SK-N-SH treated with all-trans-retinoic acid at 6 μM for 48 hours (cell line): ENCODE results near the gene ELOVL6.

ENCODE experiments used
- ATAC-seq: fragments of 200-7000 bp; cut with Tn5 transposase; 3 replicates; pipeline ENCODE4 v1.9.1; 2020; ENCODE audit warnings: mild to moderate bottlenecking, moderate library complexity
- ARNTL ChIP-seq: fragments of 450-650 bp; formaldehyde crosslinking; IDR thresholded peaks from 2 replicates; pipeline ENCODE4 v1.5.0; 2020; ENCODE audit warnings: low read depth, mild to moderate bottlenecking, moderate library complexity, borderline replicate concordance
- BACH2 ChIP-seq: fragments of 250-450 bp; sonication (Bioruptor Pico); IDR thresholded peaks from 2 replicates; pipeline ENCODE4 v1.9.0; 2021; ENCODE audit warnings: mild to moderate bottlenecking, borderline replicate concordance
- CSDC2 ChIP-seq: fragments of 250-450 bp; sonication (Bioruptor Pico); IDR thresholded peaks from 2 replicates; pipeline ENCODE4 v1.5.0; 2020; ENCODE audit warnings: mild to moderate bottlenecking, moderate library complexity
- ESRRG ChIP-seq: fragments of 250-450 bp; sonication (Bioruptor Pico); IDR thresholded peaks from 2 replicates; pipeline ENCODE4 v1.6.1; 2021; ENCODE audit warnings: mild to moderate bottlenecking
- GLIS3 ChIP-seq: fragments of 250-450 bp; sonication (Bioruptor Pico); IDR thresholded peaks from 2 replicates; pipeline ENCODE4 v1.5.0; 2020; ENCODE audit warnings: mild to moderate bottlenecking, moderate library complexity
- ISL1 ChIP-seq: fragments of 250-450 bp; sonication (Bioruptor Pico); IDR thresholded peaks from 2 replicates; pipeline ENCODE4 v2.1.2; 2022; ENCODE audit warnings: mild to moderate bottlenecking, moderate library complexity
- OSR1 ChIP-seq: fragments of 250-450 bp; sonication (Bioruptor Pico); IDR thresholded peaks from 2 replicates; pipeline ENCODE4 v1.8.0; 2022; ENCODE audit warnings: moderate library complexity, mild to moderate bottlenecking, inconsistent platforms
- PATZ1 ChIP-seq: fragments of 250-450 bp; sonication (Bioruptor Pico); IDR thresholded peaks from 2 replicates; pipeline ENCODE4 v1.8.0; 2020; ENCODE audit warnings: mild to moderate bottlenecking, moderate library complexity, borderline replicate concordance
- PPARA ChIP-seq: fragments of 250-450 bp; sonication (Bioruptor Pico); IDR thresholded peaks from 2 replicates; pipeline ENCODE4 v1.5.0; 2020; ENCODE audit warnings: mild to moderate bottlenecking, borderline replicate concordance
- SNAI2 ChIP-seq: fragments of 250-450 bp; sonication (Bioruptor Pico); IDR thresholded peaks from 2 replicates; pipeline ENCODE4 v1.5.0; 2020; ENCODE audit warnings: mild to moderate bottlenecking, moderate library complexity
- TCF4 ChIP-seq: fragments of 250-450 bp; sonication (Bioruptor Pico); IDR thresholded peaks from 2 replicates; pipeline ENCODE4 v1.8.0; 2021; ENCODE audit warnings: mild to moderate bottlenecking, moderate library complexity, borderline replicate concordance
- TOX ChIP-seq: fragments of 250-450 bp; sonication (Bioruptor Pico); IDR thresholded peaks from 2 replicates; pipeline ENCODE4 v1.8.0; 2021; ENCODE audit warnings: mild to moderate bottlenecking, moderate library complexity, borderline replicate concordance
- ZC3H10 ChIP-seq: fragments of 250-450 bp; sonication (Bioruptor Pico); IDR thresholded peaks from 2 replicates; pipeline ENCODE4 v1.5.1; 2021; ENCODE audit warnings: mild to moderate bottlenecking, moderate library complexity
- ZFP3 ChIP-seq: fragments of 250-450 bp; sonication (Bioruptor Pico); IDR thresholded peaks from 2 replicates; pipeline ENCODE4 v1.5.0; 2020; ENCODE audit warnings: mild to moderate bottlenecking, moderate library complexity
- ZFP30 ChIP-seq: fragments of 450-650 bp; formaldehyde crosslinking; IDR thresholded peaks from 2 replicates; pipeline ENCODE4 v1.5.0; 2022; ENCODE audit warnings: mild to moderate bottlenecking, moderate library complexity
- ZNF70 ChIP-seq: fragments of 450-650 bp; formaldehyde crosslinking; IDR thresholded peaks from 2 replicates; pipeline ENCODE4 v1.5.0; 2020; ENCODE audit warnings: mild to moderate bottlenecking, moderate library complexity
- ZNF8 ChIP-seq: fragments of 450-650 bp; formaldehyde crosslinking; IDR thresholded peaks from 2 replicates; pipeline ENCODE4 v1.5.0; 2020; ENCODE audit warnings: mild to moderate bottlenecking, moderate library complexity
- TF ChIP-seq, protein P1 (sequence below): fragments of 250-450 bp; sonication (Bioruptor Pico); IDR thresholded peaks from 2 replicates; pipeline ENCODE4 v1.5.1; 2021; ENCODE audit warnings: mild to moderate bottlenecking, moderate library complexity
- TF ChIP-seq, protein P2 (sequence below): fragments of 250-450 bp; sonication (Bioruptor Pico); IDR thresholded peaks from 2 replicates; pipeline ENCODE4 v1.5.0; 2020; ENCODE audit warnings: mild to moderate bottlenecking, moderate library complexity
- TF ChIP-seq, protein P3 (sequence below): fragments of 250-450 bp; sonication (Bioruptor Pico); IDR thresholded peaks from 2 replicates; pipeline ENCODE4 v1.5.1; 2020; ENCODE audit warnings: low read depth, mild to moderate bottlenecking, moderate library complexity
- TF ChIP-seq, protein P4 (sequence below): fragments of 250-450 bp; sonication (Bioruptor Pico); IDR thresholded peaks from 2 replicates; pipeline ENCODE4 v1.8.0; 2021; ENCODE audit warnings: low read depth, mild to moderate bottlenecking, moderate library complexity, borderline replicate concordance

ELOVL6 gene

DNA sequence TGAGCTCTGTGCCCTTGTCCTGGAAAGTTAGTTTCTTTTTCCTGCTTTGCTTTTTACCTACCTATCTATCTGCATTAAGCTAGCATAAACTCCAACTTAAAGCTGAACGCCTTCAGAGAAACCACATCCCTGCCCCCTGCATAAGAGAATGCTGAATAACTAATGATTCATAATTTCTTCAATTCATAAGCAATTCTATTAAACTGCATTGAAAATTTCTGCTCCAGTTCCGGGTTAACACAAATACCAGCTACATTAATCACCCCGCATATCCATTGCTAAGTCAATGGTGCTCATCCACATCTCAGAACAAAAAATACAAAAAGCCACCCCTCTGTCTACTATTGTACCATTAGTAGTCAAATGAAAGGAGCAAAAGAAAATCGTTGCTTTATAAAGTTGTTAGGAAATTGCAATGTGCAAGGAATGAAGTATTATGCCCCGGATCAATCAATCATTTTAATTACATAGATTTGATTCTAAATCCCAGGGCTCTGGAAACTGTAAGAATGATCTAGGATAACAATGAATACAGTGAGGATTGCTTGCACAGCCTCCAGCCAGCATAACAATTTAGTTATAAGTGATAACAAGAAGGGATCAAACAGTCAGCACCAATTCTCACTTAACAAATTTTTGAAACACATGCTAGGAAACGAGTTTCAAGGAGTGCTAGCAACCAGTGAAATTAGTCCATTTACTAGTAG is 106.8 kb downstream of the ELOVL6 start (continued):
- TF ChIP-seq GLIS3 (CRISPR knock-in tag) (no peak), SNAI2 (CRISPR knock-in tag) (no peak), ZC3H10 (CRISPR knock-in tag) (no peak)

GRCh38 chr4:110088670-110089069 is 109.7 kb downstream of the ELOVL6 start:
- TF ChIP-seq, protein P1, sequence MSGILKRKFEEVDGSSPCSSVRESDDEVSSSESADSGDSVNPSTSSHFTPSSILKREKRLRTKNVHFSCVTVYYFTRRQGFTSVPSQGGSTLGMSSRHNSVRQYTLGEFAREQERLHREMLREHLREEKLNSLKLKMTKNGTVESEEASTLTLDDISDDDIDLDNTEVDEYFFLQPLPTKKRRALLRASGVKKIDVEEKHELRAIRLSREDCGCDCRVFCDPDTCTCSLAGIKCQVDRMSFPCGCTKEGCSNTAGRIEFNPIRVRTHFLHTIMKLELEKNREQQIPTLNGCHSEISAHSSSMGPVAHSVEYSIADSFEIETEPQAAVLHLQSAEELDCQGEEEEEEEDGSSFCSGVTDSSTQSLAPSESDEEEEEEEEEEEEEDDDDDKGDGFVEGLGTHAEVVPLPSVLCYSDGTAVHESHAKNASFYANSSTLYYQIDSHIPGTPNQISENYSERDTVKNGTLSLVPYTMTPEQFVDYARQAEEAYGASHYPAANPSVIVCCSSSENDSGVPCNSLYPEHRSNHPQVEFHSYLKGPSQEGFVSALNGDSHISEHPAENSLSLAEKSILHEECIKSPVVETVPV (CRISPR knock-in tag), result no peak
- TF ChIP-seq ARNTL (CRISPR knock-in tag) (no peak), SNAI2 (CRISPR knock-in tag) (no peak), TCF4 (no peak), PATZ1 (CRISPR knock-in tag) (no peak), ZC3H10 (CRISPR knock-in tag) (0 out of 2 replicates have a peak, but pooled peaks have one; percentile 30)
- peak; percentile 8; the same call in 1 of the 3 replicates for ATAC-seq

GRCh38 chr4:110087070-110087708 is 111.2 kb downstream of the ELOVL6 start:
- TF ChIP-seq PATZ1 (CRISPR knock-in tag), result no peak
- no peak for TF ChIP-seq PPARA
- peak; percentile 62 for TF ChIP-seq ISL1 (CRISPR knock-in tag)
- peak; percentile 52 for ATAC-seq

GRCh38 chr4:110085131-110085530 is 113.3 kb downstream of the ELOVL6 start:
- TF ChIP-seq ESRRG (no peak), BACH2 (CRISPR knock-in tag) (no peak), ZFP30 (CRISPR knock-in tag) (no peak), ZC3H10 (CRISPR knock-in tag) (no peak), PPARA (no peak), CSDC2 (CRISPR knock-in tag) (no peak), ARNTL (CRISPR knock-in tag) (no peak), TCF4 (no peak), ZNF70 (CRISPR knock-in tag) (no peak), PATZ1 (CRISPR knock-in tag) (no peak), ISL1 (CRISPR knock-in tag) (no peak), ZFP3 (CRISPR knock-in tag) (no peak), OSR1 (CRISPR knock-in tag) (no peak), TOX (CRISPR knock-in tag) (no peak), SNAI2 (CRISPR knock-in tag) (no peak), ZNF8 (CRISPR knock-in tag) (no peak)
- TF ChIP-seq, protein P2, sequence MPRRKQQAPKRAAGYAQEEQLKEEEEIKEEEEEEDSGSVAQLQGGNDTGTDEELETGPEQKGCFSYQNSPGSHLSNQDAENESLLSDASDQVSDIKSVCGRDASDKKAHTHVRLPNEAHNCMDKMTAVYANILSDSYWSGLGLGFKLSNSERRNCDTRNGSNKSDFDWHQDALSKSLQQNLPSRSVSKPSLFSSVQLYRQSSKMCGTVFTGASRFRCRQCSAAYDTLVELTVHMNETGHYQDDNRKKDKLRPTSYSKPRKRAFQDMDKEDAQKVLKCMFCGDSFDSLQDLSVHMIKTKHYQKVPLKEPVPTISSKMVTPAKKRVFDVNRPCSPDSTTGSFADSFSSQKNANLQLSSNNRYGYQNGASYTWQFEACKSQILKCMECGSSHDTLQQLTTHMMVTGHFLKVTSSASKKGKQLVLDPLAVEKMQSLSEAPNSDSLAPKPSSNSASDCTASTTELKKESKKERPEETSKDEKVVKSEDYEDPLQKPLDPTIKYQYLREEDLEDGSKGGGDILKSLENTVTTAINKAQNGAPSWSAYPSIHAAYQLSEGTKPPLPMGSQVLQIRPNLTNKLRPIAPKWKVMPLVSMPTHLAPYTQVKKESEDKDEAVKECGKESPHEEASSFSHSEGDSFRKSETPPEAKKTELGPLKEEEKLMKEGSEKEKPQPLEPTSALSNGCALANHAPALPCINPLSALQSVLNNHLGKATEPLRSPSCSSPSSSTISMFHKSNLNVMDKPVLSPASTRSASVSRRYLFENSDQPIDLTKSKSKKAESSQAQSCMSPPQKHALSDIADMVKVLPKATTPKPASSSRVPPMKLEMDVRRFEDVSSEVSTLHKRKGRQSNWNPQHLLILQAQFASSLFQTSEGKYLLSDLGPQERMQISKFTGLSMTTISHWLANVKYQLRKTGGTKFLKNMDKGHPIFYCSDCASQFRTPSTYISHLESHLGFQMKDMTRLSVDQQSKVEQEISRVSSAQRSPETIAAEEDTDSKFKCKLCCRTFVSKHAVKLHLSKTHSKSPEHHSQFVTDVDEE (CRISPR knock-in tag), result no peak
- TF ChIP-seq, protein P3, sequence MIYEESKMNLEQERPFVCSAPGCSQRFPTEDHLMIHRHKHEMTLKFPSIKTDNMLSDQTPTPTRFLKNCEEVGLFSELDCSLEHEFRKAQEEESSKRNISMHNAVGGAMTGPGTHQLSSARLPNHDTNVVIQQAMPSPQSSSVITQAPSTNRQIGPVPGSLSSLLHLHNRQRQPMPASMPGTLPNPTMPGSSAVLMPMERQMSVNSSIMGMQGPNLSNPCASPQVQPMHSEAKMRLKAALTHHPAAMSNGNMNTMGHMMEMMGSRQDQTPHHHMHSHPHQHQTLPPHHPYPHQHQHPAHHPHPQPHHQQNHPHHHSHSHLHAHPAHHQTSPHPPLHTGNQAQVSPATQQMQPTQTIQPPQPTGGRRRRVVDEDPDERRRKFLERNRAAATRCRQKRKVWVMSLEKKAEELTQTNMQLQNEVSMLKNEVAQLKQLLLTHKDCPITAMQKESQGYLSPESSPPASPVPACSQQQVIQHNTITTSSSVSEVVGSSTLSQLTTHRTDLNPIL (CRISPR knock-in tag), result no peak
- TF ChIP-seq, protein P4, sequence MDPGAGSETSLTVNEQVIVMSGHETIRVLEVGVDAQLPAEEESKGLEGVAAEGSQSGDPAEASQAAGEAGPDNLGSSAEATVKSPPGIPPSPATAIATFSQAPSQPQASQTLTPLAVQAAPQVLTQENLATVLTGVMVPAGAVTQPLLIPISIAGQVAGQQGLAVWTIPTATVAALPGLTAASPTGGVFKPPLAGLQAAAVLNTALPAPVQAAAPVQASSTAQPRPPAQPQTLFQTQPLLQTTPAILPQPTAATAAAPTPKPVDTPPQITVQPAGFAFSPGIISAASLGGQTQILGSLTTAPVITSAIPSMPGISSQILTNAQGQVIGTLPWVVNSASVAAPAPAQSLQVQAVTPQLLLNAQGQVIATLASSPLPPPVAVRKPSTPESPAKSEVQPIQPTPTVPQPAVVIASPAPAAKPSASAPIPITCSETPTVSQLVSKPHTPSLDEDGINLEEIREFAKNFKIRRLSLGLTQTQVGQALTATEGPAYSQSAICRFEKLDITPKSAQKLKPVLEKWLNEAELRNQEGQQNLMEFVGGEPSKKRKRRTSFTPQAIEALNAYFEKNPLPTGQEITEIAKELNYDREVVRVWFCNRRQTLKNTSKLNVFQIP (CRISPR knock-in tag), result no peak
- ATAC-seq, result no peak
